H9 (cell line): ENCODE results near the gene RPL34. TPM values are rescaled to one million over a fixed set of nuclear protein-coding genes. Genes with fewer than 3 reads are reported as not detected.

ENCODE experiments used
- DNase-seq: peaks from one replicate; pipeline ENCODE4 v3.0.0-alpha.2; 2017
- H2AFZ ChIP-seq: one replicate; pipeline ENCODE4 v1.6.1; 2013; ENCODE audit warnings: mild to moderate bottlenecking, low read length, control low read depth, moderate library complexity
- H2AK5ac ChIP-seq: 2 replicates; pipeline ENCODE4 v1.6.1; 2013; ENCODE audit warnings: low read length, control low read depth, mixed read lengths; ENCODE audit not compliant: insufficient read length
- H2BK120ac ChIP-seq: one replicate; pipeline ENCODE4 v1.6.1; 2013; ENCODE audit warnings: low read depth, mild to moderate bottlenecking, low read length, control low read depth, inconsistent platforms; ENCODE audit not compliant: poor library complexity, severe bottlenecking
- H2BK12ac ChIP-seq: 2 replicates; pipeline ENCODE4 v1.6.1; 2013; ENCODE audit warnings: low read length, control low read depth, mixed read lengths, low read depth; ENCODE audit not compliant: insufficient read length
- H2BK15ac ChIP-seq: 2 replicates; pipeline ENCODE4 v1.6.1; 2013; ENCODE audit warnings: low read depth, low read length, control low read depth
- H2BK20ac ChIP-seq: one replicate; pipeline ENCODE4 v1.6.1; 2013; ENCODE audit warnings: low read depth, mild to moderate bottlenecking, low read length, control low read depth, inconsistent platforms; ENCODE audit not compliant: poor library complexity, severe bottlenecking
- H2BK5ac ChIP-seq: 2 replicates; pipeline ENCODE4 v1.6.1; 2013; ENCODE audit warnings: low read length, control low read depth, mixed read lengths; ENCODE audit not compliant: insufficient read length
- H3K14ac ChIP-seq: 2 replicates; pipeline ENCODE4 v1.6.1; 2013; ENCODE audit warnings: low read length, control low read depth; ENCODE audit not compliant: insufficient read depth
- H3K18ac ChIP-seq: 2 replicates; pipeline ENCODE4 v1.6.1; 2013; ENCODE audit warnings: low read depth, mild to moderate bottlenecking, mixed read lengths, low read length, control low read depth; ENCODE audit not compliant: insufficient read length
- H3K23ac ChIP-seq: 2 replicates; pipeline ENCODE4 v1.6.1; 2013; ENCODE audit warnings: low read length, control low read depth, mixed read lengths, low read depth; ENCODE audit not compliant: insufficient read length
- H3K23me2 ChIP-seq: 2 replicates; pipeline ENCODE4 v1.6.1; 2013; ENCODE audit warnings: low read depth, mild to moderate bottlenecking, mixed read lengths, low read length, control low read depth; ENCODE audit not compliant: insufficient read length, poor library complexity, severe bottlenecking
- H3K27ac ChIP-seq: 2 replicates; pipeline ENCODE4 v1.5.1; 2013; ENCODE audit warnings: low read length, control low read depth, mixed read lengths, low read depth; ENCODE audit not compliant: insufficient read length
- H3K27me3 ChIP-seq: 2 replicates; pipeline ENCODE4 v1.6.1; 2013; ENCODE audit warnings: low read length, control low read depth, inconsistent platforms; ENCODE audit not compliant: insufficient read depth
- H3K4ac ChIP-seq: 2 replicates; pipeline ENCODE4 v1.6.1; 2013; ENCODE audit warnings: low read depth, mild to moderate bottlenecking, control low read depth, inconsistent platforms, low read length, moderate library complexity
- H3K4me1 ChIP-seq: 2 replicates; pipeline ENCODE4 v1.6.1; 2013; ENCODE audit warnings: low read length, control low read depth, inconsistent platforms; ENCODE audit not compliant: insufficient read depth
- H3K4me2 ChIP-seq: 2 replicates; pipeline ENCODE4 v1.6.1; 2013; ENCODE audit warnings: low read length, control low read depth, mixed read lengths; ENCODE audit not compliant: insufficient read length, insufficient read depth
- H3K56ac ChIP-seq: 2 replicates; pipeline ENCODE4 v1.6.1; 2013; ENCODE audit warnings: low read depth, mild to moderate bottlenecking, mixed read lengths, low read length, control low read depth; ENCODE audit not compliant: insufficient read length
- H3K79me1 ChIP-seq: 2 replicates; pipeline ENCODE4 v1.6.1; 2013; ENCODE audit warnings: low read depth, mild to moderate bottlenecking, moderate library complexity, low read length, control low read depth, inconsistent platforms; ENCODE audit not compliant: insufficient read depth, poor library complexity, severe bottlenecking
- H3K79me2 ChIP-seq: 2 replicates; pipeline ENCODE4 v1.6.1; 2013; ENCODE audit warnings: low read length, control low read depth, inconsistent platforms; ENCODE audit not compliant: insufficient read depth
- H3K9ac ChIP-seq: 2 replicates; pipeline ENCODE4 v1.6.1; 2013; ENCODE audit warnings: low read length, control low read depth, mixed read lengths; ENCODE audit not compliant: insufficient read length; ENCODE audit errors: extremely low read depth
- H3K9me3 ChIP-seq: one replicate; pipeline ENCODE4 v1.6.1; 2013; ENCODE audit warnings: low read depth, low read length, inconsistent platforms; ENCODE audit not compliant: control insufficient read depth
- H3T11ph ChIP-seq: one replicate; pipeline ENCODE4 v1.6.1; 2013; ENCODE audit warnings: mild to moderate bottlenecking, low read length, control low read depth, inconsistent platforms
- H4K20me1 ChIP-seq: one replicate; pipeline ENCODE4 v1.6.1; 2013; ENCODE audit not compliant: control insufficient read depth, insufficient read length, insufficient read depth
- H4K5ac ChIP-seq: 2 replicates; pipeline ENCODE4 v1.6.1; 2013; ENCODE audit warnings: low read depth, mild to moderate bottlenecking, mixed read lengths, low read length, control low read depth; ENCODE audit not compliant: insufficient read length
- H4K8ac ChIP-seq: replicated peaks from 2 replicates; pipeline ENCODE4 v1.6.1; 2013; ENCODE audit warnings: low read length, control low read depth, mixed read lengths, low read depth; ENCODE audit not compliant: insufficient read length
- H4K91ac ChIP-seq: 2 replicates; pipeline ENCODE4 v1.6.1; 2013; ENCODE audit warnings: low read depth, mild to moderate bottlenecking, moderate library complexity, mixed read lengths, low read length, control low read depth; ENCODE audit not compliant: insufficient read length
- H3K27ac Mint-ChIP-seq, 3 experiments: 2 replicates in 2 of 3; 3 replicates in 1 of 3; pipeline ENCODE4 v1.8.0; 2020 to 2021; ENCODE audit warnings: mixed read lengths in 3 of 3, mild to moderate bottlenecking in 1 of 3, moderate library complexity in 1 of 3
- H3K27me3 Mint-ChIP-seq: 2 replicates; pipeline ENCODE4 v1.8.0; 2021; ENCODE audit warnings: low read depth, mild to moderate bottlenecking, moderate library complexity, mixed read lengths
- H3K36me3 Mint-ChIP-seq, 3 experiments: 2 replicates in 2 of 3; 3 replicates in 1 of 3; pipeline ENCODE4 v1.8.0; 2020 to 2021; ENCODE audit warnings: low read depth in 3 of 3, mixed read lengths in 3 of 3; ENCODE audit not compliant: insufficient read depth in 1 of 3
- H3K4me1 Mint-ChIP-seq, 2 experiments: 2 replicates each; pipeline ENCODE4 v1.8.0; 2020; ENCODE audit warnings: mixed read lengths in 2 of 2
- H3K4me3 Mint-ChIP-seq, 2 experiments: 2 replicates in 1 of 2; 3 replicates in 1 of 2; pipeline ENCODE4 v1.8.0; 2020 to 2021; ENCODE audit warnings: mild to moderate bottlenecking in 2 of 2, mixed read lengths in 2 of 2, moderate library complexity in 1 of 2
- H3K9me3 Mint-ChIP-seq, 2 experiments: 2 replicates in 1 of 2; 3 replicates in 1 of 2; pipeline ENCODE4 v1.8.0; 2020; ENCODE audit warnings: mild to moderate bottlenecking in 2 of 2, mixed read lengths in 2 of 2, moderate library complexity in 1 of 2
- WGBS: extraction: QIAGEN DNeasy Blood & Tissue Kit; methylation state at CpG from one replicate; pipeline ENCODE4 v1.1.7; 2013; ENCODE audit warnings: missing lambda C conversion rate, low lambda C conversion rate, mixed read lengths; ENCODE audit not compliant: insufficient read length; ENCODE audit errors: extremely low coverage; 5-methylcytosine and 5-hydroxymethylcytosine counted together
- total RNA-seq: library from RNA; stranded (reverse); gene quantifications from 2 replicates; pipeline ENCODE4 v1.2.1, GENCODE V29; 2021
- TF ChIP-seq, protein P1 (sequence below): fragments of 200-600 bp; sonication (generic); conservative IDR thresholded peaks from 3 replicates; pipeline ENCODE4 v1.8.0; 2021; ENCODE audit warnings: antibody characterized with exemption, mild to moderate bottlenecking

The RPL34 gene
- total RNA-seq, 1 experiment from 2014 or later = 1,375 TPM

DNA sequence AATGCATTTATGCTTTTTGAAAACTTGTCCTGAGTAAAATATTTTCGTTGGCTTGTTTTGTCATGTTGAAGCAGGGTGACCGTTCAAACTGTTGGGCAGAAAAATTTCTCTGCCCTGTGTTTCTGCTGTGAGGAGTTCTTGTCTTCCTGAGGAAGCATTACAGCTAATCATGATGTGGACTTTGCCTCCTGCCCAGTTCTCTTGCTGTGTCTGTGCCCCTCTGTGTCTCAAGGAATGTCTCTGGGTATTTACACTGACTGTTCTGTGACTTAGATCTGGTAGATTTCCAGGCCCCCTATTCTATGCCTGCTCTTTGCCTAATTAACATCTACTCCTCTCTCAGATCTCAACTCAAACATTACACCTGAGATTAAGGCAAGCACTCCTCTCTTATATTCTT lies 30.4 kb upstream of the RPL34 start:
- H4K8ac ChIP-seq = no peak overlapping the region
- H3K56ac ChIP-seq = no peak overlapping the region
- H3K27me3 ChIP-seq = peaks cover 4% of the 10 kb centered on the region; the same call in 1 of the 2 replicates
- H3K9me3 ChIP-seq = no peaks in the 10 kb centered on the region
- Mint-ChIP-seq H3K9me3 (no peaks in the 10 kb centered on the region; a peak in 1 of 5 replicates), H3K27me3 (peaks cover 65% of the 10 kb centered on the region), H3K4me1 (peaks cover 9 to 27% of the 10 kb centered on the region in 2 experiments), H3K27ac (no peak overlapping the region), H3K36me3 (no peaks in the 10 kb centered on the region), H3K4me3 (no peak overlapping the region)
- H3K9ac ChIP-seq = no peak overlapping the region
- DNase-seq = no peak
- H4K20me1 ChIP-seq = no peaks in the 10 kb centered on the region
- H2BK20ac ChIP-seq = no peak overlapping the region
- no peak overlapping the region for H3K4ac ChIP-seq
- no peak overlapping the region for H4K91ac ChIP-seq
- no CpG with 5 or more reads among the region's 2 CpGs for WGBS
- no peak overlapping the region for H2BK15ac ChIP-seq
- no peak overlapping the region for H3K4me2 ChIP-seq
- H3T11ph ChIP-seq = no peak overlapping the region
- no peak overlapping the region for H4K5ac ChIP-seq
- H2BK12ac ChIP-seq = no peak overlapping the region
- H3K18ac ChIP-seq = no peak overlapping the region
- H2AK5ac ChIP-seq = no peak overlapping the region
- no peak overlapping the region for H2AFZ ChIP-seq
- H3K23ac ChIP-seq = no peak overlapping the region
- H3K27ac ChIP-seq = no peak overlapping the region
- H2BK120ac ChIP-seq = no peak overlapping the region
- no peaks in the 10 kb centered on the region for H3K79me1 ChIP-seq
- TF ChIP-seq, protein P1, sequence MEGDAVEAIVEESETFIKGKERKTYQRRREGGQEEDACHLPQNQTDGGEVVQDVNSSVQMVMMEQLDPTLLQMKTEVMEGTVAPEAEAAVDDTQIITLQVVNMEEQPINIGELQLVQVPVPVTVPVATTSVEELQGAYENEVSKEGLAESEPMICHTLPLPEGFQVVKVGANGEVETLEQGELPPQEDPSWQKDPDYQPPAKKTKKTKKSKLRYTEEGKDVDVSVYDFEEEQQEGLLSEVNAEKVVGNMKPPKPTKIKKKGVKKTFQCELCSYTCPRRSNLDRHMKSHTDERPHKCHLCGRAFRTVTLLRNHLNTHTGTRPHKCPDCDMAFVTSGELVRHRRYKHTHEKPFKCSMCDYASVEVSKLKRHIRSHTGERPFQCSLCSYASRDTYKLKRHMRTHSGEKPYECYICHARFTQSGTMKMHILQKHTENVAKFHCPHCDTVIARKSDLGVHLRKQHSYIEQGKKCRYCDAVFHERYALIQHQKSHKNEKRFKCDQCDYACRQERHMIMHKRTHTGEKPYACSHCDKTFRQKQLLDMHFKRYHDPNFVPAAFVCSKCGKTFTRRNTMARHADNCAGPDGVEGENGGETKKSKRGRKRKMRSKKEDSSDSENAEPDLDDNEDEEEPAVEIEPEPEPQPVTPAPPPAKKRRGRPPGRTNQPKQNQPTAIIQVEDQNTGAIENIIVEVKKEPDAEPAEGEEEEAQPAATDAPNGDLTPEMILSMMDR = no peak
- no peak overlapping the region for H3K14ac ChIP-seq
- no peaks in the 10 kb centered on the region; the same call in 1 of the 2 replicates for H3K4me1 ChIP-seq
- no peaks in the 10 kb centered on the region for H3K79me2 ChIP-seq
- no peaks in the 10 kb centered on the region for H3K23me2 ChIP-seq
- no peak overlapping the region for H2BK5ac ChIP-seq
